A673 (cell line): ENCODE measurements around the gene SH2B3. TPM values are rescaled to one million over a fixed set of nuclear protein-coding genes. Genes with fewer than 3 reads are reported as not detected.

Experiments used
- BruUV-seq: library from RNA; stranded (reverse); fragments of 400-500 nt; replicated peaks from 2 replicates; lab custom pipeline; 2021; lab: Mats Ljungman, UMichigan
- CTCF ChIA-PET: fragments of 300-600 bp; sonication (Branson Sonifier 250); formaldehyde crosslinking; loops from one replicate; lab custom pipeline; 2022; ENCODE audit warnings: antibody characterized with exemption; lab: Charles Lee
- POLR2A ChIA-PET: fragments of 300-600 bp; sonication (Branson Sonifier 250); formaldehyde crosslinking; loops from one replicate; lab custom pipeline; 2022; ENCODE audit warnings: antibody characterized with exemption; ENCODE audit not compliant: low non-redundant PET; lab: Charles Lee
- DNase-seq: peaks from one replicate; pipeline ENCODE4 v3.0.0-alpha.2; 2015; ENCODE audit warnings: low spot score
- H3K27ac ChIP-seq: fragments of 200-600 bp; sonication (generic); 2 replicates; pipeline ENCODE4 v1.5.1; 2016; ENCODE audit warnings: mixed run types, low read depth, mild to moderate bottlenecking, mixed read lengths, antibody characterized with exemption, low read length; ENCODE audit not compliant: poor library complexity, severe bottlenecking
- H3K27me3 ChIP-seq: fragments of 200-600 bp; sonication (generic); replicated peaks from 2 replicates; pipeline ENCODE4 v1.6.1; 2017; ENCODE audit warnings: mixed run types, low read depth, mild to moderate bottlenecking, mixed read lengths, antibody characterized with exemption, low read length; ENCODE audit not compliant: insufficient read depth, poor library complexity
- H3K36me3 ChIP-seq: fragments of 200-600 bp; sonication (generic); 2 replicates; pipeline ENCODE4 v1.6.1; 2016; ENCODE audit warnings: mixed run types, mild to moderate bottlenecking, mixed read lengths, antibody characterized with exemption, low read length; ENCODE audit not compliant: insufficient read depth, poor library complexity, severe bottlenecking
- H3K4me1 ChIP-seq: fragments of 200-600 bp; sonication (generic); 2 replicates; pipeline ENCODE4 v1.6.1; 2017; ENCODE audit warnings: mixed run types, mild to moderate bottlenecking, mixed read lengths, antibody characterized with exemption, low read length; ENCODE audit not compliant: insufficient read depth, poor library complexity, severe bottlenecking
- H3K4me3 ChIP-seq: fragments of 200-600 bp; sonication (generic); 2 replicates; pipeline ENCODE4 v1.5.1; 2016; ENCODE audit warnings: low read depth, mixed run types, mild to moderate bottlenecking, mixed read lengths, low read length; ENCODE audit not compliant: poor library complexity, severe bottlenecking
- H3K9me3 ChIP-seq: fragments of 200-600 bp; sonication (generic); 2 replicates; pipeline ENCODE4 v1.6.1; 2016; ENCODE audit warnings: mixed run types, low read depth, mild to moderate bottlenecking, mixed read lengths, antibody characterized with exemption, low read length; ENCODE audit not compliant: poor library complexity, severe bottlenecking
- EZH2 ChIP-seq: fragments of 200-600 bp; sonication (generic); IDR thresholded peaks from 2 replicates; pipeline ENCODE4 v1.6.1; 2017; ENCODE audit warnings: borderline replicate concordance, low read depth, mild to moderate bottlenecking, mixed read lengths, antibody characterized with exemption, low read length; ENCODE audit not compliant: poor library complexity, severe bottlenecking
- intact Hi-C: fragments of 100-400 bp; cut with micrococcal nuclease; formaldehyde crosslinking; loops from one replicate; pipeline ENCODE4 v1.10.0; 2022; ENCODE audit not compliant: unreplicated experiment
- total RNA-seq: library from RNA; stranded (reverse); gene quantifications from 2 replicates; pipeline ENCODE4 v1.2.3, GENCODE V29; 2021
- TF ChIP-seq, protein P1 (sequence below): fragments of 300-800, 200-600 bp; sonication (generic); conservative IDR thresholded peaks from 2 replicates; pipeline ENCODE4 v1.5.1; 2017; ENCODE audit warnings: low read depth, mild to moderate bottlenecking, antibody characterized with exemption, low read length, moderate library complexity, mixed read lengths

The SH2B3 gene
- total RNA-seq, 1 experiment from 2014 or later: 133 TPM

DNA sequence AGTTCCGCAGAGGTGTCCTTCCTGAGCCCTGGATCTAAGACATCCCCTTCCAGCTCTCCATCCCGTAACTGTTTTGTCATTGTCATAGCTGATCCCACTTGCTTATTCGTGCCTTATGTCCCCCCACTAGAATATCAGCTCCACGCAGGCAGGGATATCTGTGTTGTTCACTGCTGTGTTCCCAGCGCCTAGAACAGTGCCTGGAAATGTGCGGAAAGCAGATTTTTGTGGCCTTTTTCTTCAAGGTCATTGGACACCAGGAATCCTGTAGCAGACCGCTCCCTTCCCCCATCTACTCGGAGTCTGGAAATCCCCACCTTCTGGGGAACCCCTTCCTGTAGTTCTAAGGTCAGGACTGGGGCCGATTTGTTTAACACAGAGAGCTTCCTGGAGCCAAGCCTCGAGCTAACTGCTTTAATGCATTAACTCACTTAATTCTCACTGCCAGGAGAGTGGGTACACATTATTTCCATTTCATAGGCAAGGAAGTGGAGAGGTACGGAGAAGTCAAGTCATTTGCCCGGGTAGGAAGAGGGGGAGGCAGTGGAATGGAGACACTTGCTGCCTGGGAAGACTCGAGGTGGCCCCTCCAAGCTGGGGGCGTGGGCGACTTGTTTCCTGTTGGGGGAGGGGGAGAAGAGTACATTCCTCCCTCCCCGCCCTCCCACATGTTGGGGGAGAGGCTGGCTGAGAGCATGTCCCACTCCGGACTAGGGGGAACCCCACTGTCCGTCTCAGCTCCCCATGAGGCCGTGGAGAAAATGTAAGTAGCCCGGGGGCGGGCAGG, 1.2 kb upstream of the SH2B3 start:
- Histone ChIP-seq H3K27ac (peak overlapping the region; percentile 98), H3K4me1 (peaks cover 47% of the 10 kb centered on the region), H3K27me3 (no peaks in the 10 kb centered on the region), H3K4me3 (peak overlapping the region; percentile 80), H3K36me3 (no peaks in the 10 kb centered on the region), H3K9me3 (no peaks in the 10 kb centered on the region)
- DNase-seq: peak; percentile 93
- intact Hi-C loops: loop anchor here (2.0 to 5.0 kb wide), 2 partner anchors 46 to 193 kb away; partner anchors contain the start of gene ATXN2
- no peak for TF ChIP-seq EZH2
- TF ChIP-seq, protein P1, sequence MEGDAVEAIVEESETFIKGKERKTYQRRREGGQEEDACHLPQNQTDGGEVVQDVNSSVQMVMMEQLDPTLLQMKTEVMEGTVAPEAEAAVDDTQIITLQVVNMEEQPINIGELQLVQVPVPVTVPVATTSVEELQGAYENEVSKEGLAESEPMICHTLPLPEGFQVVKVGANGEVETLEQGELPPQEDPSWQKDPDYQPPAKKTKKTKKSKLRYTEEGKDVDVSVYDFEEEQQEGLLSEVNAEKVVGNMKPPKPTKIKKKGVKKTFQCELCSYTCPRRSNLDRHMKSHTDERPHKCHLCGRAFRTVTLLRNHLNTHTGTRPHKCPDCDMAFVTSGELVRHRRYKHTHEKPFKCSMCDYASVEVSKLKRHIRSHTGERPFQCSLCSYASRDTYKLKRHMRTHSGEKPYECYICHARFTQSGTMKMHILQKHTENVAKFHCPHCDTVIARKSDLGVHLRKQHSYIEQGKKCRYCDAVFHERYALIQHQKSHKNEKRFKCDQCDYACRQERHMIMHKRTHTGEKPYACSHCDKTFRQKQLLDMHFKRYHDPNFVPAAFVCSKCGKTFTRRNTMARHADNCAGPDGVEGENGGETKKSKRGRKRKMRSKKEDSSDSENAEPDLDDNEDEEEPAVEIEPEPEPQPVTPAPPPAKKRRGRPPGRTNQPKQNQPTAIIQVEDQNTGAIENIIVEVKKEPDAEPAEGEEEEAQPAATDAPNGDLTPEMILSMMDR: no peak
- CTCF ChIA-PET: interaction anchor here (2.6 kb wide), 1 partner anchor 47 kb away, joined by 11 read pairs; no protein-coding TSS in a partner anchor
- POLR2A ChIA-PET: interaction anchor here (0.7 kb wide), 1 partner anchor 396 kb away, joined by 3 read pairs; no protein-coding TSS in a partner anchor
- TSS peak; percentile 64 for BruUV-seq

GRCh38 chr12:111405149-111405858, 419 bp upstream of the SH2B3 start:
- peaks cover 48% of the 10 kb centered on the region for H3K4me1 ChIP-seq
- H3K27me3 ChIP-seq: no peaks in the 10 kb centered on the region
- ChIA-PET CTCF (interaction anchor here (1.2 kb wide), 1 partner anchor 46 kb away, joined by 4 read pairs; no protein-coding TSS in a partner anchor), POLR2A (no interaction called here)
- no peaks in the 10 kb centered on the region for H3K9me3 ChIP-seq
- intact Hi-C loops: loop anchor here (2.0 to 5.0 kb wide), 2 partner anchors 45 to 192 kb away; partner anchors contain the start of gene ATXN2
- DNase-seq: peak; percentile 99
- peak overlapping the region; percentile 80 for H3K4me3 ChIP-seq
- peak overlapping the region; percentile 98 for H3K27ac ChIP-seq
- BruUV-seq: no TSS peak
- TF ChIP-seq, protein P1: peak; percentile 60; the same call in 1 of the 2 replicates
- no peak for TF ChIP-seq EZH2
- no peaks in the 10 kb centered on the region for H3K36me3 ChIP-seq
